Prostate gland (tissue), 2 donors: ENCODE results near the gene GRB10. TPM values are rescaled to one million over a fixed set of nuclear protein-coding genes. Genes with fewer than 3 reads are reported as not detected.

ENCODE experiments used
- DNase-seq: peaks from one replicate; pipeline ENCODE4 v3.0.0-alpha.2; 2019; ENCODE audit warnings: low spot score
- H3K27ac ChIP-seq, 2 donors: fragments of 200-600 bp; sonication (generic); 2 replicates each; pipeline ENCODE4 v1.5.1; 2017 to 2019
- H3K27me3 ChIP-seq: fragments of 200-600 bp; sonication (generic); replicated peaks from 2 replicates; pipeline ENCODE4 v1.5.1; 2019; ENCODE audit not compliant: insufficient read depth
- H3K36me3 ChIP-seq, 2 donors: fragments of 200-600 bp; sonication (generic); 1 replicate in 1 of 2; 2 replicates in 1 of 2; pipeline versions ENCODE4 v1.5.1 to v1.8.1; 2017 to 2019
- H3K4me1 ChIP-seq: fragments of 200-600 bp; sonication (generic); replicated peaks from 2 replicates; pipeline ENCODE4 v1.5.1; 2019
- H3K4me3 ChIP-seq, 2 donors: fragments of 200-600 bp; sonication (generic); 2 replicates each; pipeline ENCODE4 v1.5.1; 2017 to 2019
- H3K9me3 ChIP-seq: fragments of 200-600 bp; sonication (generic); 2 replicates; pipeline ENCODE4 v1.5.1; 2017
- CTCF ChIP-seq, 4 experiments: fragments of 200-600 bp in 2 of 4; fragments of 450-650 bp in 2 of 4; sonication (generic) in 2 of 4; IDR thresholded peaks; 1 replicate in 3 of 4; 2 replicates in 1 of 4; pipeline ENCODE4 v1.5.1; 2016 to 2019; ENCODE audit warnings: antibody characterized with exemption in 4 of 4, mild to moderate bottlenecking in 2 of 4, moderate library complexity in 2 of 4
- POLR2A ChIP-seq: fragments of 450-650 bp; IDR thresholded peaks from one replicate; pipeline ENCODE4 v1.6.1; 2016; ENCODE audit warnings: antibody characterized with exemption, mild to moderate bottlenecking
- POLR2AphosphoS5 ChIP-seq: sonication (generic); formaldehyde crosslinking; IDR thresholded peaks from one replicate; pipeline ENCODE4 v1.6.1; 2017; ENCODE audit warnings: antibody characterized with exemption
- WGBS: methylation state at CpG from one replicate; pipeline ENCODE4 v1.1.5; 2018; 5-methylcytosine and 5-hydroxymethylcytosine counted together
- intact Hi-C: fragments of 100-400 bp; cut with DNase I; formaldehyde crosslinking; loops from one replicate; pipeline ENCODE4 v1.14.2; 2022
- total RNA-seq, 2 donors: library from RNA; depleted of rRNA; stranded (reverse); fragments of >200 nt; gene quantifications; one replicate each; pipeline ENCODE4 v1.1.0, GENCODE V29; 2016

Gene GRB10
- total RNA-seq, 2 donors from 2014 or later: 54.3 to 63.1 TPM

GRCh38 chr7:50544992-50545391 is 237.7 kb downstream of the GRB10 start:
- intact Hi-C loops: no loop called here
- Histone ChIP-seq H3K27ac (no peak overlapping the region), H3K4me3 (no peak overlapping the region), H3K27me3 (no peaks in the 10 kb centered on the region), H3K36me3 (no peaks in the 10 kb centered on the region), H3K9me3 (no peaks in the 10 kb centered on the region), H3K4me1 (no peaks in the 10 kb centered on the region)
- no peak for DNase-seq
- TF ChIP-seq CTCF (IDR thresholded peaks at IDR 0.05): no peak
- TF ChIP-seq POLR2A: no peak
- TF ChIP-seq POLR2AphosphoS5: no peak
- WGBS: 53% methylated on average over 6 of the region's 6 CpGs

- intact Hi-C loops: no loop called here
- Histone ChIP-seq H3K4me1 (no peaks in the 10 kb centered on the region), H3K27ac (no peak overlapping the region), H3K4me3 (no peak overlapping the region), H3K9me3 (no peaks in the 10 kb centered on the region), H3K36me3 (no peaks in the 10 kb centered on the region), H3K27me3 (no peaks in the 10 kb centered on the region)
- 94% methylated on average over 18 of the region's 18 CpGs for WGBS
- no peak for DNase-seq
- no peak for TF ChIP-seq POLR2AphosphoS5
- no peak for TF ChIP-seq POLR2A
- no peak for TF ChIP-seq CTCF (IDR thresholded peaks at IDR 0.05)
These were observed 238.8 kb downstream of the GRB10 start for GRCh38 chr7:50543776-50544442.

- 86% methylated on average over 11 of the region's 11 CpGs for WGBS
- Histone ChIP-seq H3K36me3 (no peaks in the 10 kb centered on the region), H3K4me3 (no peak overlapping the region), H3K27me3 (no peaks in the 10 kb centered on the region), H3K4me1 (no peaks in the 10 kb centered on the region), H3K27ac (no peak overlapping the region), H3K9me3 (no peaks in the 10 kb centered on the region)
- TF ChIP-seq POLR2A (no peak), CTCF (IDR thresholded peaks at IDR 0.05) (no peak)
- intact Hi-C loops: no loop called here
- DNase-seq: no peak
These were observed 240.6 kb downstream of the GRB10 start for GRCh38 chr7:50542132-50542531.

- no peak for DNase-seq
- Histone ChIP-seq H3K36me3 (no peaks in the 10 kb centered on the region), H3K27me3 (no peaks in the 10 kb centered on the region), H3K27ac (no peak overlapping the region), H3K9me3 (no peaks in the 10 kb centered on the region), H3K4me3 (no peak overlapping the region), H3K4me1 (no peaks in the 10 kb centered on the region)
- TF ChIP-seq CTCF (IDR thresholded peaks at IDR 0.05) (no peak), POLR2A (no peak), POLR2AphosphoS5 (no peak)
- WGBS: 89% methylated on average over 9 of the region's 9 CpGs
- intact Hi-C loops: no loop called here
These were observed 241.7 kb downstream of the GRB10 start for GRCh38 chr7:50540785-50541579.

Other genes starting within 250 kb of the GRB10 start
- 1 to 10 TPM; 1.5 to 1.9 TPM for gene DDC, start 217.5 kb downstream of the GRB10 start, total RNA-seq